Suprapubic skin (tissue), 3 donors: ENCODE measurements around the gene TRAF3IP1.

Experiments used
- CTCF ChIP-seq, 2 donors: fragments of 200-600 bp in 1 of 2; fragments of 450-650 bp in 1 of 2; sonication (generic) in 1 of 2; IDR thresholded peaks; one replicate each; pipeline ENCODE4 v1.5.1; 2016 to 2019; ENCODE audit warnings: antibody characterized with exemption in 2 of 2, mild to moderate bottlenecking in 1 of 2, moderate library complexity in 1 of 2
- EP300 ChIP-seq: sonication (generic); formaldehyde crosslinking; IDR thresholded peaks from one replicate; pipeline ENCODE4 v1.6.1; 2017; ENCODE audit warnings: antibody characterized with exemption
- POLR2A ChIP-seq, 2 donors: fragments of 450-650 bp; IDR thresholded peaks; one replicate each; pipeline ENCODE4 v1.6.1; 2017; ENCODE audit warnings: antibody characterized with exemption in 2 of 2, mild to moderate bottlenecking in 2 of 2, moderate library complexity in 2 of 2

GRCh38 chr2:238322001-238322411 is 1.7 kb downstream of the TRAF3IP1 start:
- TF ChIP-seq CTCF (IDR thresholded peaks at IDR 0.05) (no peak), POLR2A (IDR thresholded peaks at IDR 0.05) (no peak), EP300 (no peak)
